PC-9 (cell line): ENCODE results near the gene CARNS1. TPM values are rescaled to one million over a fixed set of nuclear protein-coding genes. Genes with fewer than 3 reads are reported as not detected.
A peak's percentile ranks its signal among the peaks of the same experiment; 100 is the strongest.

Experiments
- BruUV-seq: library from RNA; stranded (reverse); fragments of 400-500 nt; replicated peaks from 2 replicates; lab custom pipeline; 2021; lab: Mats Ljungman, UMichigan
- CTCF ChIA-PET: fragments of 300-600 bp; sonication (Branson Sonifier 250); formaldehyde crosslinking; loops from one replicate; lab custom pipeline; 2022; ENCODE audit warnings: antibody characterized with exemption; lab: Charles Lee
- POLR2A ChIA-PET: fragments of 300-600 bp; sonication (Branson Sonifier 250); formaldehyde crosslinking; loops from one replicate; lab custom pipeline; 2022; ENCODE audit warnings: antibody characterized with exemption; ENCODE audit not compliant: unreplicated experiment; lab: Charles Lee
- DNase-seq, 2 experiments: peaks; one replicate each; pipeline versions ENCODE4 v3.0.0 to v3.0.0-alpha.2; 2015 to 2022; ENCODE audit warnings: mixed read lengths in 1 of 2
- H2AFZ ChIP-seq: fragments of 200-600 bp; sonication (generic); 2 replicates; pipeline ENCODE4 v1.8.1; 2017; ENCODE audit warnings: antibody characterized with exemption
- H3F3A ChIP-seq: fragments of 200-600 bp; sonication (generic); 2 replicates; pipeline ENCODE4 v1.8.1; 2017; ENCODE audit warnings: antibody characterized with exemption, mild to moderate bottlenecking, low read depth; ENCODE audit not compliant: insufficient read depth
- H3K27ac ChIP-seq: fragments of 200-600 bp; sonication (generic); 2 replicates; pipeline ENCODE4 v1.6.1; 2016; ENCODE audit warnings: mixed run types
- H3K27me3 ChIP-seq: fragments of 200-600 bp; sonication (generic); 2 replicates; pipeline ENCODE4 v1.6.1; 2016; ENCODE audit warnings: low read depth, mixed run types; ENCODE audit not compliant: insufficient read depth
- H3K36me3 ChIP-seq: fragments of 200-600 bp; sonication (generic); 2 replicates; pipeline ENCODE4 v1.6.1; 2016; ENCODE audit warnings: low read depth, mixed run types
- H3K4me1 ChIP-seq: fragments of 200-600 bp; sonication (generic); replicated peaks from 2 replicates; pipeline ENCODE4 v1.6.1; 2016; ENCODE audit warnings: mixed run types; ENCODE audit not compliant: insufficient read depth
- H3K4me2 ChIP-seq: fragments of 200-600 bp; sonication (generic); 2 replicates; pipeline ENCODE4 v1.6.1; 2017; ENCODE audit warnings: mixed run types
- H3K4me3 ChIP-seq: fragments of 200-600 bp; sonication (generic); 2 replicates; pipeline ENCODE4 v1.6.1; 2016; ENCODE audit warnings: mixed run types
- H3K79me2 ChIP-seq: fragments of 200-600 bp; sonication (generic); 2 replicates; pipeline ENCODE4 v1.6.1; 2017; ENCODE audit warnings: low read depth, mixed run types
- H3K9me2 ChIP-seq: fragments of 200-600 bp; sonication (generic); 2 replicates; pipeline ENCODE4 v1.8.1; 2017; ENCODE audit warnings: mild to moderate bottlenecking; ENCODE audit not compliant: insufficient read depth
- H3K9me3 ChIP-seq: fragments of 200-600 bp; sonication (generic); 2 replicates; pipeline ENCODE4 v1.8.1; 2016; ENCODE audit warnings: low read depth; ENCODE audit not compliant: insufficient read depth
- H4K20me1 ChIP-seq: fragments of 200-600 bp; sonication (generic); 2 replicates; pipeline ENCODE4 v1.8.1; 2017; ENCODE audit not compliant: insufficient read depth
- CTCF ChIP-seq: fragments of 200-600 bp; sonication (generic); conservative IDR thresholded peaks from 2 replicates; pipeline ENCODE4 v1.6.1; 2017; ENCODE audit warnings: mixed run types, antibody characterized with exemption, mild to moderate bottlenecking, moderate library complexity
- EZH2 ChIP-seq: fragments of 200-600 bp; sonication (generic); IDR thresholded peaks from 2 replicates; pipeline ENCODE4 v1.8.0; 2017; ENCODE audit warnings: antibody characterized with exemption, low read depth
- intact Hi-C: fragments of 100-400 bp; cut with micrococcal nuclease; formaldehyde crosslinking; loops from one replicate; pipeline ENCODE4 v1.10.0; 2022; ENCODE audit not compliant: unreplicated experiment
- total RNA-seq: library from RNA; stranded (reverse); gene quantifications from 2 replicates; pipeline ENCODE4 v1.2.3, GENCODE V29; 2021

Gene CARNS1
- total RNA-seq, 1 experiment from 2014 or later: 0.15 TPM

- no peaks in the 10 kb centered on the region for H4K20me1 ChIP-seq
- no peak for DNase-seq
- no peaks in the 10 kb centered on the region for H3K27me3 ChIP-seq
- intact Hi-C loops: loop anchor here (5.0 kb wide), 1 partner anchor 119 kb away; no protein-coding TSS in a partner anchor
- TF ChIP-seq CTCF (no peak), EZH2 (no peak)
- no peak overlapping the region for H2AFZ ChIP-seq
- no peak overlapping the region for H3K4me3 ChIP-seq
- H3K9me2 ChIP-seq: no peaks in the 10 kb centered on the region
- ChIA-PET CTCF (interaction anchor here (0.5 to 6.6 kb wide), 13 partner anchors 9 to 334 kb away, joined by 3 to 174 read pairs (median 10); partner anchors contain the start of gene POLD4), POLR2A (interaction anchor here (0.5 to 0.7 kb wide), 3 partner anchors 34 to 79 kb away, joined by 4 to 6 read pairs (median 5); no protein-coding TSS in a partner anchor)
- no peaks in the 10 kb centered on the region for H3K9me3 ChIP-seq
- peaks cover 15% of the 10 kb centered on the region; the same call in 1 of the 2 replicates for H3K79me2 ChIP-seq
- H3K4me2 ChIP-seq: 0 out of 2 replicates have a peak overlapping the region, but pooled peaks have one; percentile 7
- H3K36me3 ChIP-seq: no peaks in the 10 kb centered on the region
- BruUV-seq: no TSS peak
- H3K27ac ChIP-seq: peak overlapping the region; percentile 99; the same call in 1 of the 2 replicates
- H3K4me1 ChIP-seq: peaks cover 75% of the 10 kb centered on the region
- H3F3A ChIP-seq: peaks cover 65% of the 10 kb centered on the region
Measured at GRCh38 chr11:67381244-67381972, 34.1 kb upstream of the CARNS1 start.

DNA sequence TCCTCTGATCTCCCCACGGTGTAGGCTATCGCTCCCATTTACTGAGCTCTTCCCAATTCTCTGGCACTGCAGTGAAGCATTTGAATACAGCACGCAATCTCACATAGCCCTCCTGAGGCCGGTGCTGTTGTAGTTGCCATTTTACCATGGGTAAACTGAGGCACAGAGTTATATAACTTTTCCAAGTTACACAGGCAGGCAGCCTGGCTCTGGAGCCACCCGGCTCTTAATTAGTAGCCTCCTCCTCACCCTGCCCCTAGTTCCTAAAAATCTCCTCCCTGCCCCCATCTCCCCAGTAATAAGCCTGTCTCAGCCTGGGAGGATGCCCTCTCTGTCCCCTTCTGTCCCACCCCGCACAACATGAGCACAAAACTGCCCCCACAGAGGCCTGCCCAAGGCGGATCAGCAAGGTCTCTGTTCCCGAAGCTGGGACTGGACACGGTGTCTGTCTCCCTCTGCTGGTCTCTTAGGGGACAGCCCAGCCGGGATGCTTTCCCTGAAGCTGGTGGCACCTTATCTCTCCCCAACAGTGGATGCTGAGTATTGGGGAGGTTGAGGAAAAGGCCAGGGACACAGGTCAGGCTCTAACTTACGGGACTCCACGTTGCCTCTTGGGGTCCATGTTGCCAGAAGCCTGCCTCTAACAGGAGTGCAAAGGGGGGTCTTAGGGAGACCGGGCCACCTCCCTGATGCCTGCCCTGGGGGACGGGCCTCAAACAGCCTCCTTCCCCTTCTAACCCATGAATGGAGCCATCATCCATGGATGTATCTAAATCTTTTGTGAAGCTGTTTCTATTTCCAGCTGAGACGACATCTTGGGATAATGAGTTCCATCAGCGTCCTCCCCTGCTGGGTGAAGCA lies 33.0 kb upstream of the CARNS1 start:
- CTCF ChIA-PET: interaction anchor here (0.5 to 6.6 kb wide), 9 partner anchors 8 to 527 kb away, joined by 3 to 174 read pairs (median 6); partner anchors contain the start of gene POLD4
- H3K4me2 ChIP-seq: peak overlapping the region; percentile 37
- H3K27me3 ChIP-seq: no peaks in the 10 kb centered on the region
- H2AFZ ChIP-seq: no peak overlapping the region
- peaks cover 6% of the 10 kb centered on the region; the same call in 1 of the 2 replicates for H3K79me2 ChIP-seq
- no peak overlapping the region for H3K4me3 ChIP-seq
- peaks cover 54% of the 10 kb centered on the region for H3F3A ChIP-seq
- H4K20me1 ChIP-seq: no peaks in the 10 kb centered on the region
- no peaks in the 10 kb centered on the region for H3K36me3 ChIP-seq
- intact Hi-C loops: loop anchor here (1.0 to 5.0 kb wide), 4 partner anchors 9 to 120 kb away; partner anchors contain the start of gene CLCF1
- H3K9me2 ChIP-seq: no peaks in the 10 kb centered on the region
- DNase-seq: peak; percentile 66 to 84
- TF ChIP-seq CTCF (peak; percentile 99), EZH2 (no peak)
- H3K27ac ChIP-seq: no peak overlapping the region
- peaks cover 64% of the 10 kb centered on the region for H3K4me1 ChIP-seq
- no peaks in the 10 kb centered on the region for H3K9me3 ChIP-seq
- no TSS peak for BruUV-seq
- POLR2A ChIA-PET: interaction anchor here (0.5 to 0.7 kb wide), 2 partner anchors 10 to 71 kb away, joined by 5 to 10 read pairs; no protein-coding TSS in a partner anchor
